ENCODE data around the gene CCDC126. TPM values are rescaled to one million over a fixed set of nuclear protein-coding genes. Genes with fewer than 3 reads are reported as not detected.

CCDC126 gene
- total RNA-seq, 1 experiment from 2014 or later = 10.3 TPM

DNA sequence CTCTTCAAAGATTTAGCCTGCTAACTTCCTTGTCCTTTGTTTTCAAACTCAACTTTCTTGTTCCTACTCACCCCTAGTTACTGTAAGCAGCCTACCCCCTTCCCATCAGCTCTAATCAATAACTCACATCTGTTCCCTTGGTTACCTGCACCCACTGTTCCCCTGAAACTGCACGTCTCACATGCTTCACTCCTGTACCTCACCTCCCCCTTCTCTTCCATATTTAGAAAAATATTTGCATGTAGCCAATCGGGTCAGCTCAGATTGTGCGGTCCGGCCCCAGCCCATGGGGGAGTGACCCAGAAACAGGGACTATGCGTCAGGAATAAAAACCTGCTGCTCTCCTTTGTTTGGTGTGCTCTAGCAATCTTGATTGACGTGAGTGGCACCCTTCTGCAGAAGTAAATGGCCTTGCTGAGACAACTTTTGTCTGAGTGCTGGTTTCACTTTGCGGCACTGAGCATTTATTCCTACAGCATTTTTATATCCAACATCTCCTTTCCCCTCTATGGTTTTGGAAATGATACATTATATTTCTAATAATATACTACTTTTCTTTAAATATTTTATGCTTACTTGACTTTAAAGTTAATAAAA, 61.7 kb downstream of the CCDC126 start:
- H3K27ac ChIP-seq (ENCODE audit: low read length) = no peak overlapping the region
- intact Hi-C loops (cut with micrococcal nuclease; ENCODE audit: unreplicated experiment) = no loop called here
- H3K9me3 ChIP-seq (ENCODE audit: control insufficient read depth, insufficient read depth, low read depth, low read length) = peaks cover 6% of the 10 kb centered on the region; the same call in 1 of the 2 replicates
- CTCF ChIA-PET = no interaction called here
- no peaks in the 10 kb centered on the region for H3K36me3 ChIP-seq (ENCODE audit: control insufficient read depth, insufficient read depth, low read length)
- POLR2A ChIA-PET = no interaction called here
- TF ChIP-seq, protein P1, sequence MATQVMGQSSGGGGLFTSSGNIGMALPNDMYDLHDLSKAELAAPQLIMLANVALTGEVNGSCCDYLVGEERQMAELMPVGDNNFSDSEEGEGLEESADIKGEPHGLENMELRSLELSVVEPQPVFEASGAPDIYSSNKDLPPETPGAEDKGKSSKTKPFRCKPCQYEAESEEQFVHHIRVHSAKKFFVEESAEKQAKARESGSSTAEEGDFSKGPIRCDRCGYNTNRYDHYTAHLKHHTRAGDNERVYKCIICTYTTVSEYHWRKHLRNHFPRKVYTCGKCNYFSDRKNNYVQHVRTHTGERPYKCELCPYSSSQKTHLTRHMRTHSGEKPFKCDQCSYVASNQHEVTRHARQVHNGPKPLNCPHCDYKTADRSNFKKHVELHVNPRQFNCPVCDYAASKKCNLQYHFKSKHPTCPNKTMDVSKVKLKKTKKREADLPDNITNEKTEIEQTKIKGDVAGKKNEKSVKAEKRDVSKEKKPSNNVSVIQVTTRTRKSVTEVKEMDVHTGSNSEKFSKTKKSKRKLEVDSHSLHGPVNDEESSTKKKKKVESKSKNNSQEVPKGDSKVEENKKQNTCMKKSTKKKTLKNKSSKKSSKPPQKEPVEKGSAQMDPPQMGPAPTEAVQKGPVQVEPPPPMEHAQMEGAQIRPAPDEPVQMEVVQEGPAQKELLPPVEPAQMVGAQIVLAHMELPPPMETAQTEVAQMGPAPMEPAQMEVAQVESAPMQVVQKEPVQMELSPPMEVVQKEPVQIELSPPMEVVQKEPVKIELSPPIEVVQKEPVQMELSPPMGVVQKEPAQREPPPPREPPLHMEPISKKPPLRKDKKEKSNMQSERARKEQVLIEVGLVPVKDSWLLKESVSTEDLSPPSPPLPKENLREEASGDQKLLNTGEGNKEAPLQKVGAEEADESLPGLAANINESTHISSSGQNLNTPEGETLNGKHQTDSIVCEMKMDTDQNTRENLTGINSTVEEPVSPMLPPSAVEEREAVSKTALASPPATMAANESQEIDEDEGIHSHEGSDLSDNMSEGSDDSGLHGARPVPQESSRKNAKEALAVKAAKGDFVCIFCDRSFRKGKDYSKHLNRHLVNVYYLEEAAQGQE (IDR thresholded peaks at IDR 0.05; ENCODE audit: insufficient read depth in 1 of 2, low read depth in 2 of 2, low read length in 1 of 2) = no peak
- TF ChIP-seq SIN3A (IDR thresholded peaks at IDR 0.05; ENCODE audit: borderline replicate concordance, insufficient read depth, low read depth, low read length) = no peak
- no peak for TF ChIP-seq TCF7L2 (IDR thresholded peaks at IDR 0.05; ENCODE audit: low read depth, low read length)
- TF ChIP-seq, protein P2, sequence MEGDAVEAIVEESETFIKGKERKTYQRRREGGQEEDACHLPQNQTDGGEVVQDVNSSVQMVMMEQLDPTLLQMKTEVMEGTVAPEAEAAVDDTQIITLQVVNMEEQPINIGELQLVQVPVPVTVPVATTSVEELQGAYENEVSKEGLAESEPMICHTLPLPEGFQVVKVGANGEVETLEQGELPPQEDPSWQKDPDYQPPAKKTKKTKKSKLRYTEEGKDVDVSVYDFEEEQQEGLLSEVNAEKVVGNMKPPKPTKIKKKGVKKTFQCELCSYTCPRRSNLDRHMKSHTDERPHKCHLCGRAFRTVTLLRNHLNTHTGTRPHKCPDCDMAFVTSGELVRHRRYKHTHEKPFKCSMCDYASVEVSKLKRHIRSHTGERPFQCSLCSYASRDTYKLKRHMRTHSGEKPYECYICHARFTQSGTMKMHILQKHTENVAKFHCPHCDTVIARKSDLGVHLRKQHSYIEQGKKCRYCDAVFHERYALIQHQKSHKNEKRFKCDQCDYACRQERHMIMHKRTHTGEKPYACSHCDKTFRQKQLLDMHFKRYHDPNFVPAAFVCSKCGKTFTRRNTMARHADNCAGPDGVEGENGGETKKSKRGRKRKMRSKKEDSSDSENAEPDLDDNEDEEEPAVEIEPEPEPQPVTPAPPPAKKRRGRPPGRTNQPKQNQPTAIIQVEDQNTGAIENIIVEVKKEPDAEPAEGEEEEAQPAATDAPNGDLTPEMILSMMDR (IDR thresholded peaks at IDR 0.05) = no peak
- no peak for TF ChIP-seq POLR2AphosphoS5 (IDR thresholded peaks at IDR 0.05; ENCODE audit: low read depth, low read length)
- no peak overlapping the region for H3K4me3 ChIP-seq (ENCODE audit: low read depth in 2 of 2, low read length in 2 of 2)
- no TSS peak for BruUV-seq (replicated peaks)
- no peaks in the 10 kb centered on the region for H3K27me3 ChIP-seq (ENCODE audit: control insufficient read depth, insufficient read depth, low read length)
- DNase-seq (ENCODE audit: low read depth, low spot score) = no peak
- H3K4me1 ChIP-seq (ENCODE audit: control insufficient read depth, insufficient read depth, low read length) = no peaks in the 10 kb centered on the region
- no peak for ATAC-seq
- in situ Hi-C loops (cut with HindIII; ENCODE audit: low pct_unique_long_range_greater_than_20kb, low sequenced_read_pairs) = no loop called here

- H3K4me3 ChIP-seq (ENCODE audit: low read depth in 2 of 2, low read length in 2 of 2) = no peak overlapping the region
- no TSS peak for BruUV-seq (replicated peaks)
- in situ Hi-C loops (cut with HindIII; ENCODE audit: low pct_unique_long_range_greater_than_20kb, low sequenced_read_pairs) = no loop called here
- ChIA-PET CTCF (no interaction called here), POLR2A (no interaction called here)
- no peaks in the 10 kb centered on the region for H3K4me1 ChIP-seq (ENCODE audit: control insufficient read depth, insufficient read depth, low read length)
- no peaks in the 10 kb centered on the region for H3K36me3 ChIP-seq (ENCODE audit: control insufficient read depth, insufficient read depth, low read length)
- TF ChIP-seq, protein P2 (IDR thresholded peaks at IDR 0.05) = no peak
- TF ChIP-seq, protein P1 (IDR thresholded peaks at IDR 0.05; ENCODE audit: insufficient read depth in 1 of 2, low read depth in 2 of 2, low read length in 1 of 2) = no peak
- no peak overlapping the region for H3K27ac ChIP-seq (ENCODE audit: low read length)
- H3K27me3 ChIP-seq (ENCODE audit: control insufficient read depth, insufficient read depth, low read length) = no peaks in the 10 kb centered on the region
- DNase-seq (ENCODE audit: low read depth, low spot score) (no peak), ATAC-seq (no peak)
- intact Hi-C loops (cut with micrococcal nuclease; ENCODE audit: unreplicated experiment) = no loop called here
- H3K9me3 ChIP-seq (ENCODE audit: control insufficient read depth, insufficient read depth, low read depth, low read length) = no peaks in the 10 kb centered on the region
These were observed 64.2 kb downstream of the CCDC126 start for GRCh38 chr7:23661385-23661784.
